ENCODE results near the gene SBF2. TPM values are rescaled to one million over a fixed set of nuclear protein-coding genes. Genes with fewer than 3 reads are reported as not detected.

The SBF2 gene
- total and polyA plus RNA-seq, 2 donors (not counting 1 experiment from before 2014, with no cell fraction given): 5.6 to 17.7 TPM

GRCh38 chr11:9853929-9854552 lies 440.0 kb downstream of the SBF2 start:
- peaks cover 46 to 48% of the 10 kb centered on the region in 2 donors for H3K4me1 ChIP-seq (ENCODE audit: control insufficient read depth in 2 of 2, insufficient read depth in 2 of 2, low read length in 2 of 2)
- H3K4me1 Mint-ChIP-seq: peaks cover 29% of the 10 kb centered on the region
- H3K27me3 Mint-ChIP-seq: no peaks in the 10 kb centered on the region
- H3K9me3 ChIP-seq (ENCODE audit: control extremely low read depth in 1 of 3, control insufficient read depth in 2 of 3, insufficient read depth in 1 of 3, low read length in 2 of 3): no peaks in the 10 kb centered on the region
- intact Hi-C loops (cut with micrococcal nuclease): no loop called here
- H3K4me3 Mint-ChIP-seq: no peak overlapping the region
- no peaks in the 10 kb centered on the region for H3K9me3 Mint-ChIP-seq (ENCODE audit: insufficient read depth)
- H3K4me2 ChIP-seq (replicated peaks; ENCODE audit: low read depth, low read length, poor library complexity, severe bottlenecking): peak overlapping the region; percentile 20
- TF ChIP-seq EZH2 (IDR thresholded peaks at IDR 0.05; ENCODE audit: borderline replicate concordance, insufficient read depth, low read depth, low read length, poor library complexity, severe bottlenecking): no peak
- TF ChIP-seq CTCF (IDR thresholded peaks at IDR 0.05): no peak
- DNase-seq (no peak), ATAC-seq (ENCODE audit: low read depth) (no peak)
- H3K9ac ChIP-seq (ENCODE audit: low read length): no peak overlapping the region
- no peaks in the 10 kb centered on the region for H3K79me2 ChIP-seq (ENCODE audit: control insufficient read depth, insufficient read depth, low read length)
- peak overlapping the region; percentile 23 for H3K27ac Mint-ChIP-seq
- no peak overlapping the region for H3K4me3 ChIP-seq (ENCODE audit: control extremely low read depth in 1 of 5, extremely low read depth in 1 of 5, insufficient read depth in 1 of 5, low read depth in 2 of 5, low read length in 4 of 5)
- H3K27me3 ChIP-seq (replicated peaks in 1 of 4; ENCODE audit: control extremely low read depth in 1 of 4, control insufficient read depth in 3 of 4, insufficient read depth in 4 of 4, low read length in 3 of 4): no peaks in the 10 kb centered on the region
- no peaks in the 10 kb centered on the region for H3K36me3 ChIP-seq (replicated peaks in 1 of 2; ENCODE audit: control extremely low read depth in 1 of 2, control insufficient read depth in 1 of 2, extremely low read depth in 1 of 2, insufficient read depth in 2 of 2, low read length in 1 of 2)
- POLR2A ChIA-PET: interaction anchor here (0.5 kb wide), 1 partner anchor 348 kb away, joined by 3 read pairs; no protein-coding TSS in a partner anchor
- H4K20me1 ChIP-seq (ENCODE audit: control insufficient read depth, insufficient read depth, low read length, poor library complexity, severe bottlenecking): no peaks in the 10 kb centered on the region
- CTCF ChIA-PET: interaction anchor here (0.8 to 2.8 kb wide), 4 partner anchors 9 to 222 kb away, joined by 3 to 11 read pairs (median 4); no protein-coding TSS in a partner anchor
- H2AFZ ChIP-seq (ENCODE audit: insufficient read depth, low read depth, low read length, poor library complexity, severe bottlenecking): no peak overlapping the region
- H3K27ac ChIP-seq (ENCODE audit: low read length in 2 of 2): peak overlapping the region; percentile 5 to 65
- WGBS (ENCODE audit: insufficient coverage): no CpG with 5 or more reads among the region's 1 CpG

DNA sequence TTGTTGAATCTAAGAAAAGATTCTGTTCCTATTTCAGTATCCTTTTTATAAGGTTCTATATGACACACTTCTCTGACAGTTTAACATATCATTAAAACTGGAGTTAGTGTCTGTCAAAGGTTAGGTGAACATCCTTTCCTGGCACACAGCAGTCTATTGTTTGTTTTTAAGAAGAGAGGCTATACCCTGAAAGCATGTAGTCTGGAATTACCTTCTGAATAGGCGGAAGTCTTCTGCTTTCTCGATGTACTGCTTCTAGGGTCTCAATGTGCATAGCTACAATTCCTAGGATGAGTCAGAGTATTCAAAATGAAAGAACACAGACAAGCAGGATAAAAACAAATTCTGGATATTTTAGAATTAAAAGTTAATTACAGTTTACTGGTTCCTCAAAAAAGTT lies 441.6 kb downstream of the SBF2 start:
- Histone ChIP-seq H3K27me3 (replicated peaks in 1 of 4; ENCODE audit: control extremely low read depth in 1 of 4, control insufficient read depth in 3 of 4, insufficient read depth in 4 of 4, low read length in 3 of 4) (no peaks in the 10 kb centered on the region), H3K4me1 (ENCODE audit: control insufficient read depth in 2 of 2, insufficient read depth in 2 of 2, low read length in 2 of 2) (peaks cover 35 to 36% of the 10 kb centered on the region in 2 donors), H3K27ac (ENCODE audit: low read length in 2 of 2) (no peak overlapping the region), H3K9me3 (ENCODE audit: control extremely low read depth in 1 of 3, control insufficient read depth in 2 of 3, insufficient read depth in 1 of 3, low read length in 2 of 3) (no peaks in the 10 kb centered on the region), H3K36me3 (replicated peaks in 1 of 2; ENCODE audit: control extremely low read depth in 1 of 2, control insufficient read depth in 1 of 2, extremely low read depth in 1 of 2, insufficient read depth in 2 of 2, low read length in 1 of 2) (no peaks in the 10 kb centered on the region), H3K4me3 (ENCODE audit: control extremely low read depth in 1 of 5, extremely low read depth in 1 of 5, insufficient read depth in 1 of 5, low read depth in 2 of 5, low read length in 4 of 5) (no peak overlapping the region), H3K79me2 (ENCODE audit: control insufficient read depth, insufficient read depth, low read length) (no peaks in the 10 kb centered on the region), H2AFZ (ENCODE audit: insufficient read depth, low read depth, low read length, poor library complexity, severe bottlenecking) (no peak overlapping the region), H4K20me1 (ENCODE audit: control insufficient read depth, insufficient read depth, low read length, poor library complexity, severe bottlenecking) (no peaks in the 10 kb centered on the region), H3K9ac (ENCODE audit: low read length) (no peak overlapping the region), H3K4me2 (replicated peaks; ENCODE audit: low read depth, low read length, poor library complexity, severe bottlenecking) (no peak overlapping the region)
- Mint-ChIP-seq H3K27ac (no peak overlapping the region), H3K27me3 (no peaks in the 10 kb centered on the region), H3K4me3 (no peak overlapping the region), H3K4me1 (peaks cover 17% of the 10 kb centered on the region), H3K9me3 (ENCODE audit: insufficient read depth) (no peaks in the 10 kb centered on the region)
- intact Hi-C loops (cut with micrococcal nuclease): loop anchor here (1.0 kb wide), 1 partner anchor 14 kb away; no protein-coding TSS in a partner anchor
- DNase-seq (no peak), ATAC-seq (ENCODE audit: low read depth) (no peak)
- ChIA-PET POLR2A (no interaction called here), CTCF (no interaction called here)
- no CpG with 5 or more reads among the region's 2 CpGs for WGBS (ENCODE audit: insufficient coverage)
- TF ChIP-seq CTCF (IDR thresholded peaks at IDR 0.05): no peak
- TF ChIP-seq EZH2 (IDR thresholded peaks at IDR 0.05; ENCODE audit: borderline replicate concordance, insufficient read depth, low read depth, low read length, poor library complexity, severe bottlenecking): no peak

Measured in B cell (primary cell).